Measurements from ENCODE around the gene C9orf72.

DNA sequence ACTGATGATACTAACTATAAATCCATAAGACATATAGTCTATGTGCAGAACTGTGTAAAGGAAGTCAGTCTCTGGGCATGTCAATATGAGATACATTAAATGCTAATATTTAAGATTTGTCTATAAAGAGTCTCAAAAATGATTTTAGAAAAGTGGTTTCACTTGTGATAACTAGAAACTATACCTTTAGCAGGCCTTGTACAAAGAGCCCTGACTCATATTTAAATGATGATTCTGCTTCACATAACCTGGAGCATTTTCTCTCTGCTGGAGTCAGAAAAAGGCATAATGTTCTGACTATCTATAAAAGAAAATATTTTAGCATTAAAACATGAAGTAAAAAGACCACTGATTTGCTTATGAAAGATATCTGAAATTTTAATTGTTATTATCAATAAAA, 15.0 kb downstream of the C9orf72 start:
- no peak for TF ChIP-seq CTCF (IDR thresholded peaks at IDR 0.05)
- TF ChIP-seq POLR2A (IDR thresholded peaks at IDR 0.05): no peak
